NCI-H1436 treated with DMSO at 0.1 percent for 48 hours (cell line): ENCODE results near the gene TLE4.

Experiments
- DNase-seq: peaks from one replicate; lab custom pipeline; 2025; lab: John Stamatoyannopoulos, UW

TLE4 gene

GRCh38 chr9:79691496-79691895, 119.7 kb downstream of the TLE4 start:
- no peak for DNase-seq

DNA sequence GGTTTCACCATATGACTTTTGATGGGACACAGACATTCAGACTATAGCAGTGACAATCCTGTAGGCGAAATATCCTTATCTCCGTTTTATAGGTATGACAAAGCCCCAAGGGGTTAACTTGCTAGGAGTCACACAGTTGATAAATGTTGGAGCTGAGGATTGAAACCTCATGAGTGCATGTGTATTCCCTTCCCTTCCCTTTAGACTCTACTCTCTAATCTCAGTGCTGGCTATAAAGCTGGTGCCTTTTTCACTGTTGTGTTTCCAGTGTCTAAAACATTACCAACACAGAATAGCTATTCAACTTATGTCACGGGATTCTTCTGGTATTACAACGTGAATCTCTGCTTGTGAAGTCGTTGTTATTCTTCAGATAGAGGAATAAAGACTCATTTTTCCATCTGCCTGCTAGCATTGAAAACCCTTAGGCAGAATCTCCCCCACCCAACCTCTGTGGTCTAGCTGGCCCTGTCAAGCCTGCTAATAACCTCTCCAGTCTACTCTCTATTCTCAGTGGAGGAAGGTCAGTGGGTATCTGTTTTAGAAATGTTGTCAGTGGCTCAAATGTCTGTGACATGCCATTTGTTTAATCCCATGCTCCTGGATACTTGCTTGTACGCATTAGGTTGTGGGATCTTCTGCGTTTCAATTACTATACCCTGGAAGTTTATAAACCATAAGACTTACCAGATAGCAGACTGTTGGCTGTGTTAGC, 121.2 kb downstream of the TLE4 start:
- no peak for DNase-seq

DNA sequence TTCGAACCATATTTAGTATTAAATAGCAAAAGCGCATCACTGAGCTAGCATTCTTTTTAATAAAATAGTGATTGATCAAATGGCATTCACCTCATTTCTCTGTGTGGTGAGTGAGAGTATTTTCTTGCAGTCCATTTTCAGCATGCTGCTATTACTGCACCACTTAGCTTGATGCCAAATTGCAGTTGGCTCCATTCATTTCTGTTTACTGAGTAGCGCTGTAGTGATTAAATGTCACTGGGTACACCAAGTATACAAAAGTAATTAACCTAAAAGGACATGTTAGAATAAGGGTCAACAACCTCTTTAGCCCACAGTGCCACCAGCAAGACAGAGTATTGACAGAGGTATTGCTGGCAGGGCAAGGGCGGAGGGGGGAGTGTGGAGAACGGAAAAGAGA, 122.0 kb downstream of the TLE4 start:
- no peak for DNase-seq

DNA sequence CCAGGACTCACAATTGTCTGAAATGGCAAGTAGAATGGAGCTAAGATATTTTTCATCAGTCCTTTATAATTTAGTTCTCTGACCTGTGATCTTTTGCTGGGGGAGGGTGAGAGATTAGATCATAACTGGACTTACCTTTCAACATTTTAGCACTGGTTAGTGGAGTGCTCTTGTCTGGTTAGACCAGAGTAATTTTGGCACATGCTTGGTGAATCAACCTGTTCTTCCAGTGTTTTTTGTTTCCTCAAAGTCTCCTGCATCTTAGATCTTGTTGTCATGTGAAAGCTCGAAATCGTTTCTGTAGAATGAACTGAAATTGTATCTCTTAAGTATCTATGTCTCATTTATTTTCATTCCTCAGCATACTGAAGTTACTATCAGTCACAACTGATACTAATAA, 122.4 kb downstream of the TLE4 start:
- no peak for DNase-seq

GRCh38 chr9:79694676-79695400, 123.1 kb downstream of the TLE4 start:
- no peak for DNase-seq

GRCh38 chr9:79695531-79696175, 123.9 kb downstream of the TLE4 start:
- DNase-seq: no peak

GRCh38 chr9:79698967-79699366, 127.2 kb downstream of the TLE4 start:
- no peak for DNase-seq

- no peak for DNase-seq
Measured at GRCh38 chr9:79699479-79699878, 127.7 kb downstream of the TLE4 start.

DNA sequence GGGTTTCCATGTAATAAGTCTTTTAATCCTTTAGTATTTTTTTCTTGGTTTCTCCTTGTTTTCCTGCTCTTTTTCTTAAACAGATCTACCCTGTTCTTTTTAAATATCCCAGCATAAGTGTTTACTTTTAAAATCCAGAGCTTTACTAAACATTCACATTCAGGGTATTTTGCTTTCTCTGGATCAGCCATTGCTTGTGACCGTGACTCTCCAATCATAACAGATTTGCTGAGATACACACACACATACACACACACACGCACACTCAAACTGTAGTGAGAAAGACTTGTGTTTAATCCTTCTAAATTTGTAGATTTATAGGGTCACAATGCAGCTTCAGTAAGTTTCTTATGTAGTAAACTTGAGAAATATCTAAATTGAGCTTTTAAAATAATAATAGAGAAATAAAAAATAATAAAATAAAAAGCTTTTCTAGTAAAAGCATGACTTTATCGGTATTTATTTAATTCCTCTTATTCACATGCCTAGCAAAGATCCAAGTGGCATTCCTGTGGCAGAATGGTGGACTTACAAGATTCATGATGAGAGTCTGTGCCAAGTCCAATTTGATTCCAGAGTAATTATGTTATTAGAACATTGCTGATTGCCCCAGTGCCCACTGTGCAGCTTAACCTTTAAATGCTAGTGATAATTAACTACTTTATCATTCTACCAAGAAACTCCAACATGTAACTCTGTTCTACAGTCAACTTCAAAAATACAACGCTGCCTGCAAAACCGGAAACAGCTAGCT, 129.0 kb downstream of the TLE4 start:
- DNase-seq: no peak

- no peak for DNase-seq
Measured at GRCh38 chr9:79701651-79702050, 129.9 kb downstream of the TLE4 start.

GRCh38 chr9:79705704-79706103, 133.9 kb downstream of the TLE4 start:
- no peak for DNase-seq

- DNase-seq: no peak
Measured at GRCh38 chr9:79706512-79706911, 134.7 kb downstream of the TLE4 start.

DNA sequence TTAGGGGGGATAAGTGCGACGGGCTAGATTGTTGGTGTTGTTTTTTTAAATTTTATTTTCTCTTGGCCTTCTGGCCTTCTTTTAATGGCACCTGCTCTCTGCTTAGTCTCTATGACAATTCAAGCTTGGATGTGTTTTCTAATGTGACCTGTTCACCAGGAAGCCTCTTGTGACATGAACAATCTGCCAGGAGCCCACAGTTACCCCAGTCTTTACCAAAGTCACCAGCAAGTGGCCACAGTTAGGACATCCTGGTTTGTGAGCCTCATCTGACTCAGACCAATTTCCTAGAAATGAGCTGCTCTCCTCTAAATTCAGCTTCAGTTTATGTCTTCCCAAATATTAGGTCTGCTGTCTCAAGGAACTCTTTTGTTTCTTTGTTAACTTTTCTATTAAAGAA, 135.8 kb downstream of the TLE4 start:
- no peak for DNase-seq

GRCh38 chr9:79708541-79708940, 136.8 kb downstream of the TLE4 start:
- no peak for DNase-seq

DNA sequence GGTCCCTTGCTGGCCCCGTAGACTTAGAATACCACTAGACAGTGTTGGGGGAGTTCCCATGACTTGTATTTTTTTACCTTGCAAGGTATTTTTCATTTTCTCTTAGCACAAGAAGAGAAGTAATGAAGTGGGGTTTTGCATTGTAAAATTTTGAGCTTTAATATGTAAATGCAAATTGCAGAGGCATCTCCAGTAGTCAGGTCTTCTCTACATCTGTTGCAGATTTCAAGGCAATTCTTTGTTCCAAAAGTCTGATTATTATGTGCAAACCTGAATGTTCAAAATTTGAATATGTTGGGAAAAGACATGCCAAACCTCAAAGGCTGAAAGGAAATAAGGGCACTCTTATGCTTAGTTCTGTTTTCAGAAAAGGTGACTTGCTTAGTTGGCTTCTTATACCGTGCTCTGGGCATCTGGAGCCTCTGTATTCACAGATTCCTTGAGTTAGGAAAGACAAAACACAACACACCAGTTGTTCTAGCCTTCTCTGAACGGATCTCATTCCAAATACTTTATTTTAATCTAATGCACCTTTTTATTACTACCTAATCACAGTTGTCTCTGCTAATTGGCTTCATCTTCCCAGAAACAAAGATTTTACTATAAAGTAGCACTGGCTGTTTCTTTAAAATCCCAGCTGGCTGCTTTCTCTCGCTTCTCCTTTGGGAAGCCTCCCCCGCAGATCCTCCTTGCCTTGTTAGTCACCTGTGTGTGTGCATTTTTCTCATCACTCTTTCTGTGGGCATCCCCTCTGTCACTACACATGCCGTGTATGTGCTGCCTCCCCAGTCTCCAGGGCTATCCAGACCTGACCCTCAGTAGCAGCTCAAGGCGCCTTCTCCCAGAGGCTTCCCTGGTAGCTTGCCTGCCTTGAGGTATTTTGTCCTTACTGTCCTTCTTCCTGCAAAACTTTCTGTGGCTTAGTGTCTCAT, 138.2 kb downstream of the TLE4 start:
- DNase-seq: no peak

- DNase-seq: no peak
Measured at GRCh38 chr9:79711874-79712273, 140.1 kb downstream of the TLE4 start.

DNA sequence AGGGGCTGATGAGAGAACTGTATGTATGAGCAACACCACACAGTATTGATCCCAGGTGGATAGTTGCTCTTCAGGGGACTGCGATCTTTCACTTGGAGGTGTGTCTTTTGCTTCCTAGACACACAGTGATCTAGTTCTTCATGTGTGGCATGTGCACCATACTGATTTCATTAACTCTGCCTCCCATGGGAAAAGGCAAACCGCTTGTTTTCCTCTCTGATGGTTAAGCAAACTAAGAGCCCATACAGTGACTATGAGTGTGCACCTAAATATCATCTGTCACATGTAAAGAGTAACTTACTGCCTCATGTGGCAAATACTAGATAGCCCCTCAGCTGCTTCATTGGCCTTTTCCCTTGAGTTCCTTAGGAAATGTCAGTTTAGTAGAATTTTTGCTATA, 147.3 kb downstream of the TLE4 start:
- DNase-seq: no peak

- no peak for DNase-seq
Measured at GRCh38 chr9:79719989-79720388, 148.2 kb downstream of the TLE4 start.

GRCh38 chr9:79731171-79731890, 159.6 kb downstream of the TLE4 start:
- no peak for DNase-seq

DNA sequence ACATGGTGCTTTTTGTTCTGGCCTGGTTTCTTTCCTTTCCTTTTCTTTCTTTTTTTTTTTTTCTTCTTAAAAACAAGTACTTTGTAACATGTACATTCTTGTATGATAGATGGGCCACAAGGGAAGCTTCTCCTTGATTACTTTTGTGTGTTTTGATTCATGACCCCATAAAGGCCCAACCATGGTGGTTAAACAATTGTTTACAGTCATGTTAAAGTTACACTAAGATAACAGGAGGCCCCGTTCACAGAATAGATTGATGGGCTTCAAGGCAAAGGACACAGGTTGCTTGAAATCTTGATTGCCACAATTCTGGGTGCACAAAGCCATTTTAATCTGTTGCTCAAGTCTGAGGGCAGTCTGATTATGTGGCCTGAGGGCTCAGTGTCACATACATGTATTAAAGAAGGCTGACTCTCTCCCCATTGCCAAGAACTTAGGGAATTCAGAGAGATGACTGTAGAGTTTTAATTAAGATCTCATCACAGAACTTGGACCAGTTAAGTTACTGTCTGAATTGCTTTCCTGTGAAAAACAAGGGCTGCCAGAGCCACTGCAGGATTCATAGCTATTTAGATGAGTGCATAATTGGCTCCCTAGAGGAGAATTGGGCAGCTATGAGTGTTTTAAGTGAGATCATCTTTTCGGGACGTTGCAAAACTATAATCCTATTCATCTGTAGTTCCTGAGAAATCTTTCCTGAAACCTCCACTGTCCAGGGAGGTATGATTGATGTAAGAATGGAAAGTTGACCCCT, 163.4 kb downstream of the TLE4 start:
- no peak for DNase-seq
